Stomach (tissue), 4 donors: Measurements from ENCODE around the gene XXYLT1.

ENCODE experiments used
- EP300 ChIP-seq: sonication (generic); formaldehyde crosslinking; IDR thresholded peaks from one replicate; pipeline ENCODE4 v1.6.1; 2017; ENCODE audit warnings: antibody characterized with exemption
- POLR2A ChIP-seq, 4 donors: fragments of 450-650 bp; IDR thresholded peaks; one replicate each; pipeline ENCODE4 v1.6.1; 2016; ENCODE audit warnings: antibody characterized with exemption in 4 of 4, control low read depth in 2 of 4, mild to moderate bottlenecking in 1 of 4, moderate library complexity in 1 of 4
- POLR2AphosphoS5 ChIP-seq, 3 donors: sonication (generic); formaldehyde crosslinking; IDR thresholded peaks; one replicate each; pipeline ENCODE4 v1.6.1; 2016; ENCODE audit warnings: antibody characterized with exemption in 3 of 3
- TF ChIP-seq, protein P1 (sequence below), 7 experiments: fragments of 450-650 bp in 4 of 7; fragments of 200-600 bp in 3 of 7; sonication (generic) in 3 of 7; IDR thresholded peaks; one replicate each; pipeline ENCODE4 v1.5.1; 2016 to 2019; ENCODE audit warnings: antibody characterized with exemption in 7 of 7, control low read depth in 2 of 7, mild to moderate bottlenecking in 1 of 7

DNA sequence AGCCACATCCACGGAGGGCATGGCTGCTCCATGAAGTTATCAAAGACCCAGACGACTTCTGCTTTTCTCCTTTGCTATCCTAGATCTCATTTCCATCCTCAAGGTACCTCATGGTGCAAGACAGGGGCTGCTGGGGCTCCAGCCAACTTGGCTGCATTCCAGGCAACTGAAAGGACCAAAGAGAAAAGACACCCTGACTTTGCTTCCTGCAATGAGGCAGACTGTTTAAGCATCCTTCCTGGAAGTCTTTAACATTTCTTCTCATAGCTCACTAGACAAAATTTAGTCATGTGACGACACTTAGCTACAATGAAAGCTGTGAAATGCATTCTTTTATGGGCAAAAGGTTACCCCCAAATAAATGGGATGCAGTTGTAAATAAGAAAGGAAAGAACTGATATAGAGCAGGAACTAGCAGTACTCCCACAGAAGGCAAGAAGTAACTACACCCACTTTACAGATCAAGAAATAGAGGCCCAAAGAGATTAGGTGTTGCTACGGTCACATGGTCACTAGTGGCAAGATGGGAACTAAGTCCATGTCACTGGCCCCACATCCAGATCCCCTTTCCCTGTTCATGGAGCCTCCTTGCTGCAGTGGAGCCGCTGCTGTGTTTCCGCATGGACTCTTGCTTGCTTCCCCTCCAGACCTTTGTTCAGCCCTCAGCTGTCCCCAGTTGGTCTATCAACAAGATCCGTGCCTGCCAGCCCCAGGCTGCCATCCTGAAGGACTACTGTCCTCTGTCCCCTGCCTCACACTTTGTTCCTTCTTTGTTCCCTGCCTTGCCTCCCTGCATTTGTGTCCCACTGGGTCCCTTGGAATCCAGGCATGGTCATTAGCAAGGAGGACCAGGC is 107.0 kb downstream of the XXYLT1 start:
- TF ChIP-seq, protein P1, sequence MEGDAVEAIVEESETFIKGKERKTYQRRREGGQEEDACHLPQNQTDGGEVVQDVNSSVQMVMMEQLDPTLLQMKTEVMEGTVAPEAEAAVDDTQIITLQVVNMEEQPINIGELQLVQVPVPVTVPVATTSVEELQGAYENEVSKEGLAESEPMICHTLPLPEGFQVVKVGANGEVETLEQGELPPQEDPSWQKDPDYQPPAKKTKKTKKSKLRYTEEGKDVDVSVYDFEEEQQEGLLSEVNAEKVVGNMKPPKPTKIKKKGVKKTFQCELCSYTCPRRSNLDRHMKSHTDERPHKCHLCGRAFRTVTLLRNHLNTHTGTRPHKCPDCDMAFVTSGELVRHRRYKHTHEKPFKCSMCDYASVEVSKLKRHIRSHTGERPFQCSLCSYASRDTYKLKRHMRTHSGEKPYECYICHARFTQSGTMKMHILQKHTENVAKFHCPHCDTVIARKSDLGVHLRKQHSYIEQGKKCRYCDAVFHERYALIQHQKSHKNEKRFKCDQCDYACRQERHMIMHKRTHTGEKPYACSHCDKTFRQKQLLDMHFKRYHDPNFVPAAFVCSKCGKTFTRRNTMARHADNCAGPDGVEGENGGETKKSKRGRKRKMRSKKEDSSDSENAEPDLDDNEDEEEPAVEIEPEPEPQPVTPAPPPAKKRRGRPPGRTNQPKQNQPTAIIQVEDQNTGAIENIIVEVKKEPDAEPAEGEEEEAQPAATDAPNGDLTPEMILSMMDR (IDR thresholded peaks at IDR 0.05), result no peak
- TF ChIP-seq POLR2A (IDR thresholded peaks at IDR 0.05) (no peak), EP300 (no peak), POLR2AphosphoS5 (IDR thresholded peaks at IDR 0.05) (no peak)
